H9 (cell line): Measurements from ENCODE around the gene HTR2A. TPM values are rescaled to one million over a fixed set of nuclear protein-coding genes. Genes with fewer than 3 reads are reported as not detected.

Experiments
- DNase-seq: peaks from one replicate; pipeline ENCODE4 v3.0.0-alpha.2; 2017
- H2AFZ ChIP-seq: one replicate; pipeline ENCODE4 v1.6.1; 2013; ENCODE audit warnings: mild to moderate bottlenecking, low read length, control low read depth, moderate library complexity
- H2AK5ac ChIP-seq: 2 replicates; pipeline ENCODE4 v1.6.1; 2013; ENCODE audit warnings: low read length, control low read depth, mixed read lengths; ENCODE audit not compliant: insufficient read length
- H2BK120ac ChIP-seq: one replicate; pipeline ENCODE4 v1.6.1; 2013; ENCODE audit warnings: low read depth, mild to moderate bottlenecking, low read length, control low read depth, inconsistent platforms; ENCODE audit not compliant: poor library complexity, severe bottlenecking
- H2BK12ac ChIP-seq: 2 replicates; pipeline ENCODE4 v1.6.1; 2013; ENCODE audit warnings: low read length, control low read depth, mixed read lengths, low read depth; ENCODE audit not compliant: insufficient read length
- H2BK15ac ChIP-seq: 2 replicates; pipeline ENCODE4 v1.6.1; 2013; ENCODE audit warnings: low read depth, low read length, control low read depth
- H2BK20ac ChIP-seq: one replicate; pipeline ENCODE4 v1.6.1; 2013; ENCODE audit warnings: low read depth, mild to moderate bottlenecking, low read length, control low read depth, inconsistent platforms; ENCODE audit not compliant: poor library complexity, severe bottlenecking
- H2BK5ac ChIP-seq: 2 replicates; pipeline ENCODE4 v1.6.1; 2013; ENCODE audit warnings: low read length, control low read depth, mixed read lengths; ENCODE audit not compliant: insufficient read length
- H3K14ac ChIP-seq: 2 replicates; pipeline ENCODE4 v1.6.1; 2013; ENCODE audit warnings: low read length, control low read depth; ENCODE audit not compliant: insufficient read depth
- H3K18ac ChIP-seq: 2 replicates; pipeline ENCODE4 v1.6.1; 2013; ENCODE audit warnings: low read depth, mild to moderate bottlenecking, mixed read lengths, low read length, control low read depth; ENCODE audit not compliant: insufficient read length
- H3K23ac ChIP-seq: 2 replicates; pipeline ENCODE4 v1.6.1; 2013; ENCODE audit warnings: low read length, control low read depth, mixed read lengths, low read depth; ENCODE audit not compliant: insufficient read length
- H3K23me2 ChIP-seq: 2 replicates; pipeline ENCODE4 v1.6.1; 2013; ENCODE audit warnings: low read depth, mild to moderate bottlenecking, mixed read lengths, low read length, control low read depth; ENCODE audit not compliant: insufficient read length, poor library complexity, severe bottlenecking
- H3K27ac ChIP-seq: 2 replicates; pipeline ENCODE4 v1.5.1; 2013; ENCODE audit warnings: low read length, control low read depth, mixed read lengths, low read depth; ENCODE audit not compliant: insufficient read length
- H3K27me3 ChIP-seq: 2 replicates; pipeline ENCODE4 v1.6.1; 2013; ENCODE audit warnings: low read length, control low read depth, inconsistent platforms; ENCODE audit not compliant: insufficient read depth
- H3K4ac ChIP-seq: 2 replicates; pipeline ENCODE4 v1.6.1; 2013; ENCODE audit warnings: low read depth, mild to moderate bottlenecking, control low read depth, inconsistent platforms, low read length, moderate library complexity
- H3K4me1 ChIP-seq: 2 replicates; pipeline ENCODE4 v1.6.1; 2013; ENCODE audit warnings: low read length, control low read depth, inconsistent platforms; ENCODE audit not compliant: insufficient read depth
- H3K4me2 ChIP-seq: 2 replicates; pipeline ENCODE4 v1.6.1; 2013; ENCODE audit warnings: low read length, control low read depth, mixed read lengths; ENCODE audit not compliant: insufficient read length, insufficient read depth
- H3K56ac ChIP-seq: 2 replicates; pipeline ENCODE4 v1.6.1; 2013; ENCODE audit warnings: low read depth, mild to moderate bottlenecking, mixed read lengths, low read length, control low read depth; ENCODE audit not compliant: insufficient read length
- H3K79me1 ChIP-seq: 2 replicates; pipeline ENCODE4 v1.6.1; 2013; ENCODE audit warnings: low read depth, mild to moderate bottlenecking, moderate library complexity, low read length, control low read depth, inconsistent platforms; ENCODE audit not compliant: insufficient read depth, poor library complexity, severe bottlenecking
- H3K79me2 ChIP-seq: 2 replicates; pipeline ENCODE4 v1.6.1; 2013; ENCODE audit warnings: low read length, control low read depth, inconsistent platforms; ENCODE audit not compliant: insufficient read depth
- H3K9ac ChIP-seq: 2 replicates; pipeline ENCODE4 v1.6.1; 2013; ENCODE audit warnings: low read length, control low read depth, mixed read lengths; ENCODE audit not compliant: insufficient read length; ENCODE audit errors: extremely low read depth
- H3K9me3 ChIP-seq: one replicate; pipeline ENCODE4 v1.6.1; 2013; ENCODE audit warnings: low read depth, low read length, inconsistent platforms; ENCODE audit not compliant: control insufficient read depth
- H3T11ph ChIP-seq: one replicate; pipeline ENCODE4 v1.6.1; 2013; ENCODE audit warnings: mild to moderate bottlenecking, low read length, control low read depth, inconsistent platforms
- H4K20me1 ChIP-seq: one replicate; pipeline ENCODE4 v1.6.1; 2013; ENCODE audit not compliant: control insufficient read depth, insufficient read length, insufficient read depth
- H4K5ac ChIP-seq: 2 replicates; pipeline ENCODE4 v1.6.1; 2013; ENCODE audit warnings: low read depth, mild to moderate bottlenecking, mixed read lengths, low read length, control low read depth; ENCODE audit not compliant: insufficient read length
- H4K8ac ChIP-seq: replicated peaks from 2 replicates; pipeline ENCODE4 v1.6.1; 2013; ENCODE audit warnings: low read length, control low read depth, mixed read lengths, low read depth; ENCODE audit not compliant: insufficient read length
- H4K91ac ChIP-seq: 2 replicates; pipeline ENCODE4 v1.6.1; 2013; ENCODE audit warnings: low read depth, mild to moderate bottlenecking, moderate library complexity, mixed read lengths, low read length, control low read depth; ENCODE audit not compliant: insufficient read length
- H3K27ac Mint-ChIP-seq, 3 experiments: 2 replicates in 2 of 3; 3 replicates in 1 of 3; pipeline ENCODE4 v1.8.0; 2020 to 2021; ENCODE audit warnings: mixed read lengths in 3 of 3, mild to moderate bottlenecking in 1 of 3, moderate library complexity in 1 of 3
- H3K27me3 Mint-ChIP-seq: 2 replicates; pipeline ENCODE4 v1.8.0; 2021; ENCODE audit warnings: low read depth, mild to moderate bottlenecking, moderate library complexity, mixed read lengths
- H3K36me3 Mint-ChIP-seq, 3 experiments: 2 replicates in 2 of 3; 3 replicates in 1 of 3; pipeline ENCODE4 v1.8.0; 2020 to 2021; ENCODE audit warnings: low read depth in 3 of 3, mixed read lengths in 3 of 3; ENCODE audit not compliant: insufficient read depth in 1 of 3
- H3K4me1 Mint-ChIP-seq, 2 experiments: 2 replicates each; pipeline ENCODE4 v1.8.0; 2020; ENCODE audit warnings: mixed read lengths in 2 of 2
- H3K4me3 Mint-ChIP-seq, 2 experiments: 2 replicates in 1 of 2; 3 replicates in 1 of 2; pipeline ENCODE4 v1.8.0; 2020 to 2021; ENCODE audit warnings: mild to moderate bottlenecking in 2 of 2, mixed read lengths in 2 of 2, moderate library complexity in 1 of 2
- H3K9me3 Mint-ChIP-seq, 2 experiments: 2 replicates in 1 of 2; 3 replicates in 1 of 2; pipeline ENCODE4 v1.8.0; 2020; ENCODE audit warnings: mild to moderate bottlenecking in 2 of 2, mixed read lengths in 2 of 2, moderate library complexity in 1 of 2
- CTCF ChIP-seq: fragments of 200-600 bp; sonication (generic); conservative IDR thresholded peaks from 3 replicates; pipeline ENCODE4 v1.8.0; 2021; ENCODE audit warnings: antibody characterized with exemption, mild to moderate bottlenecking
- WGBS: extraction: QIAGEN DNeasy Blood & Tissue Kit; methylation state at CpG from one replicate; pipeline ENCODE4 v1.1.7; 2013; ENCODE audit warnings: missing lambda C conversion rate, low lambda C conversion rate, mixed read lengths; ENCODE audit not compliant: insufficient read length; ENCODE audit errors: extremely low coverage; 5-methylcytosine and 5-hydroxymethylcytosine counted together
- total RNA-seq: library from RNA; stranded (reverse); gene quantifications from 2 replicates; pipeline ENCODE4 v1.2.1, GENCODE V29; 2021

Gene HTR2A
- total RNA-seq, 1 experiment from 2014 or later: not detected

GRCh38 chr13:46858776-46859175 lies 38.1 kb downstream of the HTR2A start:
- Histone ChIP-seq H2BK20ac (no peak overlapping the region), H3K23ac (no peak overlapping the region)

More at GRCh38 chr13:46858776-46859175, 38.1 kb downstream of the HTR2A start:
- H3K4me3 Mint-ChIP-seq: no peak overlapping the region
- no peaks in the 10 kb centered on the region for H4K20me1 ChIP-seq
- no peak overlapping the region for H2BK12ac ChIP-seq
- H4K8ac ChIP-seq: no peak overlapping the region
- no peak overlapping the region for H2AK5ac ChIP-seq
- H3K4me2 ChIP-seq: no peak overlapping the region
- H3K79me1 ChIP-seq: no peaks in the 10 kb centered on the region
- no peak overlapping the region for H3K56ac ChIP-seq
- no peaks in the 10 kb centered on the region for H3K4me1 ChIP-seq
- no peak overlapping the region for H3K14ac ChIP-seq
- no peak overlapping the region for H3K9ac ChIP-seq
- no peak overlapping the region for H2AFZ ChIP-seq
- H3K36me3 Mint-ChIP-seq: no peaks in the 10 kb centered on the region
- H4K5ac ChIP-seq: no peak overlapping the region
- no peak for DNase-seq
- H2BK120ac ChIP-seq: no peak overlapping the region
- no peak overlapping the region for H4K91ac ChIP-seq
- H2BK5ac ChIP-seq: no peak overlapping the region
- no peak overlapping the region for H3T11ph ChIP-seq
- H3K27ac ChIP-seq: no peak overlapping the region
- H2BK15ac ChIP-seq: no peak overlapping the region
- no peak overlapping the region for H3K27ac Mint-ChIP-seq
- H3K79me2 ChIP-seq: no peaks in the 10 kb centered on the region
- no peaks in the 10 kb centered on the region for H3K9me3 Mint-ChIP-seq
- H3K4ac ChIP-seq: no peak overlapping the region
- H3K23me2 ChIP-seq: no peaks in the 10 kb centered on the region
- H3K18ac ChIP-seq: no peak overlapping the region
- WGBS: no CpG with 5 or more reads among the region's 3 CpGs
- no peaks in the 10 kb centered on the region for H3K27me3 ChIP-seq
- H3K27me3 Mint-ChIP-seq: no peaks in the 10 kb centered on the region
- H3K4me1 Mint-ChIP-seq: no peaks in the 10 kb centered on the region
- no peaks in the 10 kb centered on the region for H3K9me3 ChIP-seq
- no peak for TF ChIP-seq CTCF
